Epithelial cell of esophagus (primary cell): Measurements from ENCODE around the gene ENOX1.
A peak's percentile ranks its signal among the peaks of the same experiment; 100 is the strongest.

ENCODE experiments used
- DNase-seq: peaks from one replicate; pipeline ENCODE4 v3.0.0; 2010; ENCODE audit warnings: low read depth
- H3K4me3 ChIP-seq: 2 replicates; pipeline ENCODE4 v1.5.1; 2011; ENCODE audit warnings: mild to moderate bottlenecking, low read length, control low read depth
- TF ChIP-seq, protein P1 (sequence below): IDR thresholded peaks from 2 replicates; pipeline ENCODE4 v1.5.1; 2011; ENCODE audit warnings: low read depth, mild to moderate bottlenecking, low read length, control low read depth, inconsistent platforms; ENCODE audit not compliant: insufficient read depth; ENCODE audit errors: missing control alignments

ENOX1 gene

DNA sequence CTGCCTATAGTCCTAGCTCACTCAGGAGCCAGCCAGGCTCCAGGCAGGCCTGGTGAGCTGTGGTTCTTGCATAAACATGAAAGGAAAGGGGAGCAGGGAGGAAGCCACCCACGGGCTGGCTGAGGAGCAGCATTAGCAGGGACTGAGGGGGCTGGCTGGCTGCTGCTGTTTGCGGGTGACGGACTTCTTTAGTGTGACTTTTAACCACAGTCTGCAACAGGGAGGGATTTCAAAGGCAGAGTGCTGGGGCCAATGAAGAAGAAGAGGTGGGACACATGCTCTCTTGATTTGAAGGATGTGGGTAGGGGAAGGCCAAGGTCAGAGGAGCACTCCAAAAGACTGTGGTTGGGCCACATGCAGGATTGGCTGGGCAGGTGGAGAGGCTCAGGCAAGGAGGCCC lies 540.4 kb downstream of the ENOX1 start:
- no peak for DNase-seq
- TF ChIP-seq, protein P1, sequence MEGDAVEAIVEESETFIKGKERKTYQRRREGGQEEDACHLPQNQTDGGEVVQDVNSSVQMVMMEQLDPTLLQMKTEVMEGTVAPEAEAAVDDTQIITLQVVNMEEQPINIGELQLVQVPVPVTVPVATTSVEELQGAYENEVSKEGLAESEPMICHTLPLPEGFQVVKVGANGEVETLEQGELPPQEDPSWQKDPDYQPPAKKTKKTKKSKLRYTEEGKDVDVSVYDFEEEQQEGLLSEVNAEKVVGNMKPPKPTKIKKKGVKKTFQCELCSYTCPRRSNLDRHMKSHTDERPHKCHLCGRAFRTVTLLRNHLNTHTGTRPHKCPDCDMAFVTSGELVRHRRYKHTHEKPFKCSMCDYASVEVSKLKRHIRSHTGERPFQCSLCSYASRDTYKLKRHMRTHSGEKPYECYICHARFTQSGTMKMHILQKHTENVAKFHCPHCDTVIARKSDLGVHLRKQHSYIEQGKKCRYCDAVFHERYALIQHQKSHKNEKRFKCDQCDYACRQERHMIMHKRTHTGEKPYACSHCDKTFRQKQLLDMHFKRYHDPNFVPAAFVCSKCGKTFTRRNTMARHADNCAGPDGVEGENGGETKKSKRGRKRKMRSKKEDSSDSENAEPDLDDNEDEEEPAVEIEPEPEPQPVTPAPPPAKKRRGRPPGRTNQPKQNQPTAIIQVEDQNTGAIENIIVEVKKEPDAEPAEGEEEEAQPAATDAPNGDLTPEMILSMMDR: no peak
- H3K4me3 ChIP-seq: no peak overlapping the region

DNA sequence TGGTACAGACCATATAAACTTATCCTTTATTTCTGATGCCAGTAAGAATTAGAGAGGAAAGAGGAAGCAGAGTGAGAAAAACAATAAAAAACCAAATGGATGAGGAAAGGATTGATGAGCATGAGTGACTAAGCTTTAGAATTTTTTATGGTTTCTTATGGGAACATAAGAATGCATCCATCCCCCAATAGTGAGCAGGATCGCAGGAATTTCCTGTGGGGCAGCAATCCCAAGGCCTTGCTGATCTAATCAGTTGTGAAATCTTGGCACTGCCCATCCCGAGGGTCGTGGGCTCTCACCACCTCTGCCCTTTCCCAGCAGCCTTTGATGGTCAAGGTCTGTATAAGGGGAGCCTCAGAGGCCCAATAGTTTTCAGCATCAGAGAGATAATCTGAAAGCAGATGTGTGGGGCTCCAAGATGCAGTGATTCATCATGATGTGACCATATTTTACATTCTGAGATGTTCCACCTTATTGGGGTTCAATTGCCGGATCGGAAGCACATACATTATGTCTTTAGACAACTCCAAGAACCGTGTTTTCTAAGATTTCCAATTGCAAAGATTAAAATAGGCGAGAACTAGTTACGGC lies 541.3 kb downstream of the ENOX1 start:
- TF ChIP-seq, protein P1: no peak
- DNase-seq: peak; percentile 76

DNA sequence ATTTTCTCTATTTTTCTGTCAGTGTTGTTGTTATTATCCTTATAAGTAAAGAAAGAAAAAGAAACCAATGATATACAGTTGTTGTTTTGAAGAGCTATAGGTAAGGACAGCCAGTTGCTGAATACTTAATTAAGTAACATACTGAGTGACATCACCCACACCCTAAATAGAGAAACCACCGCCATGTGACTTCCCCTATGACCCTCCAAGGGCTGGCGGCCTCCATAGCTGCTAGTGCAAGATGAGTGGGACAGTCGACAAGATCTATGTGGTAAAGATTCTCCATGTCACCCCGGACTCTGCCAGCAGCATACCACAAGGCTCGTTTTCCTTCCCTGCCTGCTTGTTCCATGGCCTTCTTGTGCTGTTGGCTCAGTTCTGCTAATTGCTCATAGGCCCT lies 542.3 kb downstream of the ENOX1 start:
- TF ChIP-seq, protein P1: no peak
- DNase-seq: no peak
- no peak overlapping the region for H3K4me3 ChIP-seq

More for the DNA sequence above, 541.3 kb downstream of the ENOX1 start:
- H3K4me3 ChIP-seq: no peak overlapping the region

DNA sequence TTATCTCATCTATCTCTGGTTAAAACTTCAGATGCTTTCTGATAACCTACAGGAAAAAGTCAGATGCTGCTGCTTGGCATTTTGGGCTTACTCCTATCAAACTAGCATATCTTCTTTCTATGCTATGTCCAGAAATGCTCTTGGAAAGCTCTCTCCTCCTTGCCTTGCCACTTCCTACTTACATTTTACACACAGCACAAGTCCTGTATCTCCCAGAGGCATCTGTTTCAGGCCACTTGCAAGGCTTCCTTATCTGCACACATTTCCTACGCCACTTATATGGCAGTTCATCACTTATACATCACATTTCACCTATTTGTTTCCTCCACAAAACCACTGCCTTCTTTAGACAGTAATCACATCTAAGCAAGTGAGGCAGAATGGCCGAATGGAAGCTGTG lies 543.1 kb downstream of the ENOX1 start:
- no peak for DNase-seq
- TF ChIP-seq, protein P1: no peak
- no peak overlapping the region for H3K4me3 ChIP-seq

DNA sequence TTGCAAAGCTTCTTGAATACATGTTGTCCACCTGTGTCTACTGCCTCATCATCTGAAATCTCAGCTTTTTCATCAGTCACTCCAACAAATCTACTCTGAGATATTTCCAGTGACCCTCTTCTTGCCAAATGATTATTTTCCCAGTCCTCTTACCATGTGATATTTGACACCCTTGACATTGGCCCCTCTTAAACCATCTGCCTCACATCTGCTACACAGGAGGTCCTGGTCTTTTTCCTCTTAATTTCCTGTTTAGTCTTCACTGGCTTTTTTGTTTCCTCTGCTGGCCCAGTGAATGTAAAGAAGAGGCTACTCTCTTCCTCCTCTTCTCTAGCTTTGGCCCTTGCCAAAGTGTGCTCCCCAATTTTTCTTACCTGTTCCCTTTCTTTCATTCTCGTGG lies 544.7 kb downstream of the ENOX1 start:
- TF ChIP-seq, protein P1: no peak
- no peak for DNase-seq
- H3K4me3 ChIP-seq: no peak overlapping the region

DNA sequence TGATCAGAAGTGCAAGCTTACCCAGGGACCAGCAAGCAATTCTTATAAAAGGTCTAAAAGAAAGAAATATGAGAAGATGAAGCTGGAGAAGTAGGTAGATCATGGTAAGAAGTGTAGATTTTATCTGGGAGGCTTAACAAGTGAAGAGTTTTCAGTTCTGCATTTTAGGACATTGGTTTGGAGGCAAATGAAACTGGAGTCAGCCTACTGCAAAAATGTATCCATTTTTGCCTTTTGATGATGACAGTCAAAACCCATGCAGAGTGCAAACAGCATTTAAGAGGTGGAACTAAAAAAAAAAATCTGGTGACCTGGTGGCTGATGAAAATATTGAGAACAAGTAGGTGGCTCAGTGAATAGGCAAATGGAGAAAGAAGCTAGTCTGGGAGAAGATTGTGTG lies 546.5 kb downstream of the ENOX1 start:
- TF ChIP-seq, protein P1: no peak
- no peak overlapping the region for H3K4me3 ChIP-seq
- DNase-seq: no peak

DNA sequence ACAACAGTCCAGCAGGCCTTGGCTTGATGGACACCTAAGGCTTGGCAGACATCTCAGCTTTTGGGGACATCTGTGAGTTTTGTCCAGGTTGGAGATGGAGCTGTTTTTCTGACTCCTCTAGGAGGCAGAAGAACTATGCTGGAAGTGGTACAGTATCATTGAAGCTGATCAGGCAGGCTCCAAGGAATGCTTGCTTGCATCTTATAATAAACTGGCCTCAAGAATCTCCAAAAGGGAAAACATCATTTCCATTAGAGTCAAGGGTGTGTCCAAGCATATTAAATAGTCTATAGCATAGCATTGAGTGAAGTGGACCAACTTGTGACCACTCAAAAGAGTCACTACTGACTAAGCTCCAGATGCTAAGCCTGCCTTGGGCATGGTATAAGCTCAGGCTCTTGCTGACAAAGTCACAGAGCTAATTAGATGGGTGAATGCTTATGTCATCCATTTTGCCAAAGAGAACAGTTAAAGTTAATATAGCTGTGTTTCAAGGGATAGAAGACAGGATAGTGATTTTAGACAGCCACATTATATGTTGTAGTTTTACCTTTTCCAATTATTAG lies 547.4 kb downstream of the ENOX1 start:
- H3K4me3 ChIP-seq: no peak overlapping the region
- TF ChIP-seq, protein P1: peak; percentile 26
- DNase-seq: no peak
